ENCODE data around the gene CKAP4.
A peak's percentile ranks its signal among the peaks of the same experiment; 100 is the strongest.
"Not testable (repeated sequence)": the region's sequence is repeated elsewhere in the genome, so short reads cannot be mapped to it uniquely, and the experiment has no call there.

The CKAP4 gene, protein sequence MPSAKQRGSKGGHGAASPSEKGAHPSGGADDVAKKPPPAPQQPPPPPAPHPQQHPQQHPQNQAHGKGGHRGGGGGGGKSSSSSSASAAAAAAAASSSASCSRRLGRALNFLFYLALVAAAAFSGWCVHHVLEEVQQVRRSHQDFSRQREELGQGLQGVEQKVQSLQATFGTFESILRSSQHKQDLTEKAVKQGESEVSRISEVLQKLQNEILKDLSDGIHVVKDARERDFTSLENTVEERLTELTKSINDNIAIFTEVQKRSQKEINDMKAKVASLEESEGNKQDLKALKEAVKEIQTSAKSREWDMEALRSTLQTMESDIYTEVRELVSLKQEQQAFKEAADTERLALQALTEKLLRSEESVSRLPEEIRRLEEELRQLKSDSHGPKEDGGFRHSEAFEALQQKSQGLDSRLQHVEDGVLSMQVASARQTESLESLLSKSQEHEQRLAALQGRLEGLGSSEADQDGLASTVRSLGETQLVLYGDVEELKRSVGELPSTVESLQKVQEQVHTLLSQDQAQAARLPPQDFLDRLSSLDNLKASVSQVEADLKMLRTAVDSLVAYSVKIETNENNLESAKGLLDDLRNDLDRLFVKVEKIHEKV

GRCh38 chr12:106247674-106248311 lies at the start of gene CKAP4:
CKAP4 (minus strand) TSS chr12:106248020; CDS start chr12:106247851, 169 bp downstream.
- DNase-seq = peak; percentile 17 to 70

DNA sequence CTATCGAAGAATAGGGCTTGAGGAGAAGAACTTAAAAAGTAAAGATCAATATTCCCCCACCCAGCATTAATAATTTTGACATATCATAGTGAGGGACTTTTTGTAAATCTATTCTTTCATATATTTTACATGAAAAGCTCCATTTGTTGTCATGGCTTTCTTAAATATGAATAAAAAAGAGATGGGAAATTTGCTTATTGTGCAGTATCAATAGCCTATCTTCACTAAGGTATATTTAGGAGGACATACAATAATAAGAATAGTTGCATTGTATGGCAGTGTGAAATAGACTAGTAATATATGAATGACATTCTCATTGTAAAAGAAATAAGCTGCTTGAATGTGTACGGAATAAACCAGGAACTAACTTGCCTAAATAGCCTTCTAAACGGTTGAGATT lies 49.3 kb upstream of the CKAP4 start:
- no peak for DNase-seq

- no peak for DNase-seq
Measured at GRCh38 chr12:106296179-106296877, 48.5 kb upstream of the CKAP4 start.

DNA sequence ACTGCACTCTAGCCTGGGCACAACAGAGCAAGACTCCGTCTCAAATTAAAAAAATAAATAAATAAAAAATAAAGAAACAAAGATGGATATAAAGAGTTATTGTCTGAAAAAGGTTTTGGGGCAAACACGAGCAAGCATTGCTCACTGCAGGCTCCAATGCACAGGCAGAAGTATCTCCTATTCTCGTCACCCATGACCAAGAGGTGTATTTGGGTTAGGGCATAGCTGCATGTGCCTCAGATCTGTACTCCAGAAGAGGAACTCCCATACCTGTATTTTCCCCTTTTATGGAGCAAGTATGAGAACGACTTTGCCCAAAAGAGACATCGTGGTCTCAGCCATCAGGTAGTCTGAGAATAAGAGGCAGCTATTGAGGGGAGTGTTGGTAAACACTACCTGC lies 44.5 kb upstream of the CKAP4 start:
- no peak for DNase-seq

DNA sequence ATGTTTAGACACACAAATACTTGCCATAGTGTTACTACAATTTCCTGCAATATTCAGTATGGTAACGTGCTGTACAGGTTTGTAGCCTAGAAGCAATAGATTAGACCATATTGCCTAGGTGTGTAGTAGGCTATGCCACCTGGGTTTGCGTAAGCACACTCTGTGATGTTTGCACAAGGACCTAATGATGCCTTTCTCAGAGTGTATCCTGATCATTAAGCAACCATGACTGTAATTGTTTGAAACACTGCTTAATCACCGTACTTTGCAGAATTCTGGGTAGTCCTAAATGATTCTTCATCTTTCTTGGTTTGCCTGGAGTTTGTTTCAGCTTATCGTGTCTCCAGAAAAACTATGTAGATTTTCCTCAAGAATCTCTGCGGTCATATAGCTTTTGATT lies 43.5 kb upstream of the CKAP4 start:
- no peak for DNase-seq

DNA sequence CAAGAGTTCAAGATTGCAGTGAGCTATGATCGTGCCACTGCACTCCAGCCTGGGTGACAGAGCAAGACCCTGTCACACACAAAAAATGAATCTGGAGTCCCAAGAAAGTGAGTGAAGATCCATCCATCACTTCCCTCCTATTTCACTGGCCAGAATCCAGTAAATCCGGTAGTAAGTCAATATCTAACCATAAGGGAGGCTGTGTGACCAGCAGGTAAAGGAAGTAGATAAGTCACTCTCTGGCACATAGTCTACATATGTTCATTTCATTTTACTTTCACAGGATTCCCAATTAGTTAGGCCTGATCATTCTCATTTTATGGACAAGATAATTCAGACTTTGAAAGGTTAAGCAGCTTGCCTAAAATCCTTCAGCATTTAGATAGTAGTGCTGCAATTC lies 42.8 kb upstream of the CKAP4 start:
- no peak for DNase-seq

DNA sequence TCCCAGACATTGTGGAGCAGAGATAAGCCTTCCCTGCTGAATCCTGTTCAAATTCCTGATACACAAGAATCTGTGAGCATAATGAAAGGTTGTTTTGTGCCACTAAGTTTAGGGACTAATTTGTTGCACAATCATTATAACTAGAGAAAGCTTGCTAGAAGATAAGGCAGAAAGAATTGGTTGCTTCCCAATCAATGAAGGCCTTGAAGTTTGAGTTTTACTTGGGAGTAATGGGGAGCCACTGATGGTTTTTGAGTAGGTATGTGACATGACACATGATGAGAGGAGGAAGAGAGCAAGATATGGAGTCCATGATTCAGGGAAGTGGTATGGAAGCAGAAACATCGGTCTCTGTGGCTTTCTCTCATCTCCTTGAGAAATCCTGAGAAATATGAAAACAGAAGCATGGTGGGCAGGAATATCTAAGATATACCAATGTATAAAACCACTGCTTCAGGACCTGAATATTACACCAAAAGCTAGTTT lies 41.4 kb upstream of the CKAP4 start:
- DNase-seq = no peak

- peak in 1 of 2 experiments; percentile 3 for DNase-seq
Measured at GRCh38 chr12:106288494-106289195, 40.8 kb upstream of the CKAP4 start.

DNA sequence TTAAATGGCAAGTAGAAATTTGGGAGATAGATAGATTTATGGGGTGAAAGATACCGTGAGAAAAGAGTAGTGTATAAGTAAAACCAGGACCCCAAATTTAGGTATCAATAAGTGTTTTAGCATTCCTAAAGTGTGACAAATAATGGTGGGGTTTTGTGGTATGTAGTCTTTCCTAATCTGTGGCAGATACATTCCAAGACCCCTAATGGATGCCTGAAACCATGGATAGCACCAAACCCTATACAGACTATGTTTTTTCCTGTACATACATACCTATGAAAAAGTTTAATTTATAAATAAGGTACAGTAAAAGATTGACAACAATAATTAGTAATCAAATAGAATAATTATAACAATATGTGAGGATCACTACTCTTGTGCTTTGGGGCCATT lies 40.3 kb upstream of the CKAP4 start:
- no peak for DNase-seq

- DNase-seq = no peak
Measured at GRCh38 chr12:106287364-106287763, 39.5 kb upstream of the CKAP4 start.

DNA sequence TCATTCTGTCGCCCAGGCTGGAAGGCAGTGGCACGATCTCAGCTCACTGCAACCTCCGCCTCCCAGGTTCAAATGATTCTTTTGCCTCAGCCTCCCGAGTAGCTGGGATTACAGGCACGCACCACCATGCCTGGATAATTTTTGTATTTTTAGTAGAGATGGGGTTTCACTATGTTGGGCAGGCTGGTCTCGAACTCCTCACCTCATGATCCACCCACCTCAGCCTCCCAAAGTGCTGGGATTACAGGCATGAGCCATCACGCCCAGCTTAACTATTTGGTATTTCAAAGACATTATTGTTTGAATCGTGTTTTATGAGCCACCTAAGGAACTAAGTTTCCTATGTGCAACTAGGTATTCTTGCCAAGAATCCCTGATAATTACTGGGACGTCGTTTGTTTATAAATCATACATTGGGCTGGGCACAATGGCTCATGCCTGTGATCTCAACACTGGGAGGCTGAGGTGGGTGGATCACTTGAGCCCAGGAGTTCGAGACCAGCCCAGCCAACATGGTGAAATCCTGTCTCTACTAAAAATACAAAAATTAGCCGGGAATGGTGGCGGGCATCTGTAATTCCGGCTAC lies 38.8 kb upstream of the CKAP4 start:
- DNase-seq = not testable (repeated sequence)

DNA sequence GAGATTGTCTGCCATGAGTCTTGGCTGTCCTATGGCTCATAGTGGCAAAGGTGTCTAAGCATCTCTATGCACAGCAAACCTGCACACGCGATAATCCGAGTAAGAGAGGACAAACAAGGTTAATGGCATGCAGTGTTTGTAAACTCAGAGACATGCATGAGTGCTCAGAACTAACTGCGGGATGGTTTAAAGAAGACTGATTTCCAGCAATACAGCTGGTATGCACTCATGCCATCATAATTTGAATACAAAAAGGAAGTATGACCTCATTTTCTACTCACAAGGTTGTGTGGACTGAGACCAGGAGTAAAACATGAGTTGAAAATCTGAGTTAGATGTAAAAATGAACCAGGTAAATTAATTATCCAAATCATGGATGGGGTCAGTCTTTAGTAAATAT lies 38.2 kb upstream of the CKAP4 start:
- DNase-seq = no peak

- peak in 1 of 2 experiments; percentile 42 for DNase-seq
Measured at GRCh38 chr12:106284358-106285105, 36.7 kb upstream of the CKAP4 start.

GRCh38 chr12:106282457-106283097 lies 34.8 kb upstream of the CKAP4 start:
- DNase-seq = peak in 1 of 2 experiments; percentile 23

DNA sequence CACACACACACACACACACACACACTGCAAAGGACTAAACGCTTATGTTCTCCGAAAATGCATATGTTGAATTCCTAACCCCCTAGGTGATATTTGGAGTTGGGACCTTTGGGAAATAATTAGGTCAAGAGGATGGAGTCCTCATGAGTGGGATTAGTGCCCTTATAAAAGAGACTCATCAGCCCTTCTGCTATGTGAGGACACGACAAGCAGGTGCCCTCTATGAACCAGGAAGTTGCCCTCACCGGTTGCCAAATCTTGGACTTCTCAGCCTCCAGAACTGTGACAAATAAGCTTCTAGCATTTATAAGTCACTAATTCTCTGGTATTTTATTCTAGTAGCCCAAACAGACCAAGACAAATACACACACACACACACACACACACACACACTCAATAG lies 34.0 kb upstream of the CKAP4 start:
- DNase-seq = no peak

DNA sequence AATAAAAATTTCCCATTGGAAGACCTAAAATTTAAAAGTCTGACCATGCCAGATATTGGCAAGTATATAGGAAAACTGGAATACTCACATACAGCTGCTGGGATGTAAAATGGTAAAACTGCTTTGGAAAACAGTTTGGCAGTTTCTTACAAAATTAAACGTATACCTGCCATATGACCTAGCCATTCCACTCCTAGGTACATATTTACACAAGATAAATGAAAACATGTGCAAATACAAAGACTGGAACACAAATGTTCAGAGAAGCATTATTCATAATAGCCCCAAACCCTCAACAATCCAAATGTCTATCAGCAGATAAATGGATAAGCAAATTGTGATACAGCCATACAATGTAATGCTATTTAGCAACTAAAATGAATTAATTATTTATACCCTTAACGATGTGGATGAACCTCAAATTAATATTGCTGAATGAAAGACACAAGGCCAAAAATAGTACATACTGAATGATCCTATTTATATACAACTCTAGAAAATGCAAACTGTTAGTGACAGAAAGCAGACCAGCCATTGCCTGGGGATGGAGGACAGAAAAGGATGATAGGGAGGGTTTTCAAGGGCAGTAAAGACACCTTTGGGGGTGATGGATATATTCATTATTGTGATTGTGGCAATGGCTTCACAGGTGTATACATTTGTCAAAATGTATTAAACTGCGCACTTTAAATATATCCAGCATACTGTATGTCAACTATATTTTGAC lies 33.4 kb upstream of the CKAP4 start:
- no peak for DNase-seq

GRCh38 chr12:106280106-106280505 lies 32.3 kb upstream of the CKAP4 start:
- DNase-seq = no peak

- DNase-seq = no peak
Measured at GRCh38 chr12:106276032-106276740, 28.4 kb upstream of the CKAP4 start.

DNA sequence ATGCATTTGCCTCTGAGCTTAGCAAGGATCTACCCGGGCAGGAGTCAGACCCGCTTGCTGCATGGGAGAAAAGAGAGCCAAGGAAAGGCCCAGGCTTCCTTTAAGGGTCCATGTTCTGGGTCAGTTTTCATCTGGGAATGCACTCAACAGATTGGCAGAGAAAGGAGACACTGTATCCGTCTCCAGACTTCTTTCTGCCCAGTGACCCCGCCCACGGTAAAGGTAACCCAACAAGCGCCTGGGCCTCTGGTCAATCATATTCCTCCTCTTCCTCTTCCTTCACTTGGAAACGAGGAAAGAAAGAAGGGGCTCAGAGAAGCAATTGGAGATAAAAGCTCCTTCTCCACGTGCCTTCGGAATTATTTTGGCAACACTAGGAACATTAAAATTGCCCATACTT lies 27.6 kb upstream of the CKAP4 start:
- no peak for DNase-seq

Data from NCI-H446 (cell line).